ENCODE data around the gene KNDC1.

KNDC1 gene

DNA sequence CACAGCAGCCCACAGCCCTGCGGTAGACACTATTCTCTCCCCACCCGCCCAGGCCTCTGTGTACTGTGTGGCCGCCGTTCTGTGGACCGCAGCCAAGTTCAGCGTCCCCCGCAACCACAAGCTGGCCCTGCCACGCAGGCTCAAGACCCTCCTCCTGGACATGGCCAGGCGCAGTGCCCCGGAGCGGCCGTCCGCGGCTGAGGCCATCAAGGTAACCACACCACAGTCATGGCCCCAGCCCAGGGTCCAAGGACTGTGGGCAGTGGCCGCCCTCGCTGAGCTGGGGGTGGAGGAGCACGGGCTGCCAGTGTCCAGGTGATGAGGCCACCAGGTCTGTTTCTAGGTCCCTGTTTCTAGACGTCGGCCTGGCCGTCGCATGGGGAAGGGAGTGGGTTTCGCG is 35.6 kb downstream of the KNDC1 start:
- no peak for TF ChIP-seq EZH2 (IDR thresholded peaks at IDR 0.05; ENCODE audit: borderline replicate concordance, low read length)
- TF ChIP-seq, protein P1, sequence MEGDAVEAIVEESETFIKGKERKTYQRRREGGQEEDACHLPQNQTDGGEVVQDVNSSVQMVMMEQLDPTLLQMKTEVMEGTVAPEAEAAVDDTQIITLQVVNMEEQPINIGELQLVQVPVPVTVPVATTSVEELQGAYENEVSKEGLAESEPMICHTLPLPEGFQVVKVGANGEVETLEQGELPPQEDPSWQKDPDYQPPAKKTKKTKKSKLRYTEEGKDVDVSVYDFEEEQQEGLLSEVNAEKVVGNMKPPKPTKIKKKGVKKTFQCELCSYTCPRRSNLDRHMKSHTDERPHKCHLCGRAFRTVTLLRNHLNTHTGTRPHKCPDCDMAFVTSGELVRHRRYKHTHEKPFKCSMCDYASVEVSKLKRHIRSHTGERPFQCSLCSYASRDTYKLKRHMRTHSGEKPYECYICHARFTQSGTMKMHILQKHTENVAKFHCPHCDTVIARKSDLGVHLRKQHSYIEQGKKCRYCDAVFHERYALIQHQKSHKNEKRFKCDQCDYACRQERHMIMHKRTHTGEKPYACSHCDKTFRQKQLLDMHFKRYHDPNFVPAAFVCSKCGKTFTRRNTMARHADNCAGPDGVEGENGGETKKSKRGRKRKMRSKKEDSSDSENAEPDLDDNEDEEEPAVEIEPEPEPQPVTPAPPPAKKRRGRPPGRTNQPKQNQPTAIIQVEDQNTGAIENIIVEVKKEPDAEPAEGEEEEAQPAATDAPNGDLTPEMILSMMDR (IDR thresholded peaks at IDR 0.05; ENCODE audit: low read length), result no peak
- Histone ChIP-seq H3F3A (ENCODE audit: insufficient read depth, low read length) (no peaks in the 10 kb centered on the region), H3K9ac (ENCODE audit: low read length) (no peak overlapping the region), H4K20me1 (ENCODE audit: insufficient read depth, low read length) (no peaks in the 10 kb centered on the region), H3K4me3 (ENCODE audit: low read depth, low read length, poor library complexity, severe bottlenecking) (no peak overlapping the region), H3K36me3 (ENCODE audit: insufficient read depth, low read length) (no peaks in the 10 kb centered on the region), H2AFZ (ENCODE audit: low read length) (no peak overlapping the region), H3K4me1 (ENCODE audit: insufficient read depth, low read length, severe bottlenecking) (no peaks in the 10 kb centered on the region), H3K9me2 (ENCODE audit: low read depth, low read length) (no peaks in the 10 kb centered on the region), H3K4me2 (ENCODE audit: low read length) (no peak overlapping the region), H3K27ac (ENCODE audit: low read depth, low read length, poor library complexity, severe bottlenecking) (no peak overlapping the region), H3K9me3 (ENCODE audit: low read length) (no peaks in the 10 kb centered on the region), H3K27me3 (ENCODE audit: insufficient read depth, low read length) (no peaks in the 10 kb centered on the region), H3K79me2 (ENCODE audit: insufficient read depth, low read length) (no peaks in the 10 kb centered on the region)

DNA sequence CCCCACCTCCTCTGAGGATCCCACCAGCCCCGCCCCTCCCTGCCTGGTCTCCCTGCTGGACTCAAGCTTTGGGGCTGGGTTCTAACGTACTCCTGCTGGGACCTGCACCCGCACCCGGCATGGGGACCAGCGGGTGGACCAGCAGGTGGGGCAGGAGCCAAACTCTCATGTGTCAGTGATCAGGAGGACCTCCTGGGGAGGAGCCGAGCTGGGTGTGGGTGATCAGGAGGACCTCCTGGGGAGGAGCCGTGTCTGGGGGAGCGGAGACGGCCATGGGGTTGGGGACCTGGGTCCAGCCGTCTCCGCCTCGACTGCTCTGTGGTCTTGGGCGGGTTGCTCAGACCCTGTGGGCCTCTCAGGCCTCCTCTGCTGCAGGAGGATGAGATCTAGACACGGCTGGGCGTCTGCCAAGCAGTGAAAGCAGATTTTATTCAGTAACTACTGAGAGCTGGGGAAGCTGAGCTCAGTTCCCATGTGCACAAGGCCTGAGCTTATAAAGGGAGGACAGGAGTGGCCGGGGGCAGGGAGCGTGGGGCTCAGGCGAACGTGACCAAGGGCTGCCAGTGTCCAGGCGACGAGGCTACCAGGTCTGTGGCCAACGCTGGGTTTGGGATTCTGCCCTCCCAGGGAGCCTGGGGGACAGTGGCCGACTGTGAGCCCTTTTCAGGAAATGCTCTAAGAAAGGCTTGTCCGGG is 36.3 kb downstream of the KNDC1 start:
- Histone ChIP-seq H4K20me1 (ENCODE audit: insufficient read depth, low read length) (no peaks in the 10 kb centered on the region), H3K9ac (ENCODE audit: low read length) (no peak overlapping the region), H3K79me2 (ENCODE audit: insufficient read depth, low read length) (no peaks in the 10 kb centered on the region), H3K4me1 (ENCODE audit: insufficient read depth, low read length, severe bottlenecking) (no peaks in the 10 kb centered on the region), H3F3A (ENCODE audit: insufficient read depth, low read length) (no peaks in the 10 kb centered on the region), H3K27ac (ENCODE audit: low read depth, low read length, poor library complexity, severe bottlenecking) (no peak overlapping the region), H2AFZ (ENCODE audit: low read length) (no peak overlapping the region), H3K9me3 (ENCODE audit: low read length) (no peaks in the 10 kb centered on the region), H3K4me2 (ENCODE audit: low read length) (no peak overlapping the region), H3K36me3 (ENCODE audit: insufficient read depth, low read length) (no peaks in the 10 kb centered on the region), H3K9me2 (ENCODE audit: low read depth, low read length) (no peaks in the 10 kb centered on the region), H3K4me3 (ENCODE audit: low read depth, low read length, poor library complexity, severe bottlenecking) (no peak overlapping the region), H3K27me3 (ENCODE audit: insufficient read depth, low read length) (no peaks in the 10 kb centered on the region)
- TF ChIP-seq, protein P1 (IDR thresholded peaks at IDR 0.05; ENCODE audit: low read length), result no peak
- no peak for TF ChIP-seq EZH2 (IDR thresholded peaks at IDR 0.05; ENCODE audit: borderline replicate concordance, low read length)

DNA sequence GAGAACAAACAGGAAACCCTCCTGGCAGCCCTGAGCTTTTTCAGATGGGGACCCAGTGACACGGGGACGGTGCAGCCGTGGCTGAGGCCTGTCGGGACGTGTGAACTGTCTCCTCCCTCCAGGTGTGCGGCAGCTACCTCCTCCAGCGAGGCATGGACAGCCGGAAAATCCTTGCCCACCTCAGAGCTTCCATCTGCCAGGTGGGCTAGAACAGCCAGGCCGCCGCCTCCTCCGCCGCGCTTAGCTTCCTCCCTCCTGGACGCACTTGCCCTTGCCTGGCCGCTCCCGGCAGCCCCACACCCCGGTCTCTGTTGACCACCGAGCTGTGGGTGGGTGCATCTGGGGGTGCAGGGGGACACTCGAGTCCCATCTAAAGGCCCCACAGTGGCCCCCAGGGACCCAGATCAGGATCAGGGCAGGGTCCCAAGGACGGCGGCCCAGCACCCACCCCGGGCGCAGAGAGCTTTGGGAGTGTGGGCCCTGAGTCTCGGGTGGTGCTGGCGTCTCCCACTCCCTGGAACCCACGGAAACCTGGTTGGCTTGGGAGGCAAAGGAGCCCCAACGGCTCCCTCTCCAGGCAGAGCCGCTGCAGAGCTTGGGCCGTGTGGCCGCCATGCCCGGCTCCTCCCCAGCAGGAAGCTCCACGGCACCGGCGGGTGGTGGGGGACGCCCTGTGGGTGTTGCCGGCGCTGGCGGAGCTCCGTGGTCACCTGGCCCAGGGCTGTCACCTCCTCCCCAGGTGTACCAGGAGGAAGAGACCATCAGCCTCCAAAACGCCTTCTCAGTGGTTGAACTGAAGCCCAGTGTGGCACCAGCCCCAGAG is 37.1 kb downstream of the KNDC1 start:
- Histone ChIP-seq H3F3A (ENCODE audit: insufficient read depth, low read length) (no peaks in the 10 kb centered on the region), H4K20me1 (ENCODE audit: insufficient read depth, low read length) (no peaks in the 10 kb centered on the region), H3K4me2 (ENCODE audit: low read length) (no peak overlapping the region), H3K27me3 (ENCODE audit: insufficient read depth, low read length) (no peaks in the 10 kb centered on the region), H3K9me3 (ENCODE audit: low read length) (no peaks in the 10 kb centered on the region), H3K27ac (ENCODE audit: low read depth, low read length, poor library complexity, severe bottlenecking) (no peak overlapping the region), H3K9ac (ENCODE audit: low read length) (no peak overlapping the region), H2AFZ (ENCODE audit: low read length) (no peak overlapping the region), H3K4me3 (ENCODE audit: low read depth, low read length, poor library complexity, severe bottlenecking) (no peak overlapping the region), H3K36me3 (ENCODE audit: insufficient read depth, low read length) (no peaks in the 10 kb centered on the region), H3K4me1 (ENCODE audit: insufficient read depth, low read length, severe bottlenecking) (no peaks in the 10 kb centered on the region), H3K79me2 (ENCODE audit: insufficient read depth, low read length) (no peaks in the 10 kb centered on the region), H3K9me2 (ENCODE audit: low read depth, low read length) (no peaks in the 10 kb centered on the region)
- TF ChIP-seq EZH2 (IDR thresholded peaks at IDR 0.05; ENCODE audit: borderline replicate concordance, low read length), result no peak
- TF ChIP-seq, protein P1 (IDR thresholded peaks at IDR 0.05; ENCODE audit: low read length), result no peak
